ENCODE measurements around the gene IKBKE. TPM values are rescaled to one million over a fixed set of nuclear protein-coding genes. Genes with fewer than 3 reads are reported as not detected.

IKBKE gene
- polyA plus RNA-seq, 1 donor (not counting 4 experiments of a cell fraction or from before 2014, with no cell fraction given), result 8.9 TPM

DNA sequence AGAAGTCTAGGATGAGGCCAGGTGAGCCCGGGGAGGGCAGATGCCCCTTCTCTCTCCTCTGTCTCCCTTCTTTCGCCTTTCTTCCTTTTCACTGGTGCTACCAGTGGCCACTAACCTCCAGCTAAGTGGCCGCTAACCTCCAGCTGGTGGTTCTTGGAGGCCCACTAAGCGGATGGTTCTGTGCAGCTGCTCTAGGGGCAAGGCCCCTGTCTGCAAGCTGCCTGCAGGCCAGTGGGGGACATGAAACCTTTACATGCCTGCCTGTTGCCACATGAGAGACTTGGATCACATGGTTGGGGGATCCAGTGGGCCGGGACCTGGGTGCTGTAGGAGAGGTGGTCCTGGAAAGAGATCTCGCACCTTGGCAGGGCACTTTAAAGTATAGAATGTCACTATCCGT, 17.7 kb downstream of the IKBKE start:
- Histone ChIP-seq H3K4me1 (ENCODE audit: control insufficient read depth, extremely low read depth, insufficient read depth, low read length) (peaks cover 3% of the 10 kb centered on the region), H3K27me3 (ENCODE audit: control insufficient read depth, extremely low read depth, insufficient read depth, low read length) (no peaks in the 10 kb centered on the region), H3K4me3 (ENCODE audit: control insufficient read depth in 2 of 3, extremely low read depth in 1 of 3, insufficient read depth in 2 of 3, low read depth in 1 of 3, low read length in 3 of 3) (no peak overlapping the region), H3K4me2 (ENCODE audit: control insufficient read depth, extremely low read depth, insufficient read depth, low read depth, low read length) (no peak overlapping the region), H3K9me1 (ENCODE audit: control insufficient read depth, extremely low read depth, insufficient read depth, low read length) (no peaks in the 10 kb centered on the region), H2AFZ (ENCODE audit: control insufficient read depth, low read length) (no peak overlapping the region), H3K27ac (ENCODE audit: control insufficient read depth, insufficient read depth, low read length) (no peak overlapping the region), H3K9me3 (ENCODE audit: control insufficient read depth, low read depth, low read length) (no peaks in the 10 kb centered on the region), H3K9ac (ENCODE audit: control insufficient read depth, extremely low read depth, insufficient read depth, low read length) (no peak overlapping the region), H4K20me1 (ENCODE audit: control insufficient read depth, extremely low read depth, insufficient read depth, low read length) (no peaks in the 10 kb centered on the region), H3K79me2 (ENCODE audit: control insufficient read depth, insufficient read depth, low read length) (no peaks in the 10 kb centered on the region), H3K36me3 (ENCODE audit: control insufficient read depth in 2 of 2, extremely low read depth in 1 of 2, insufficient read depth in 2 of 2, low read length in 2 of 2) (peaks cover 0 to 16% of the 10 kb centered on the region in 2 experiments)
- no peak for DNase-seq (ENCODE audit: low read depth, low spot score)
- TF ChIP-seq, protein P1, sequence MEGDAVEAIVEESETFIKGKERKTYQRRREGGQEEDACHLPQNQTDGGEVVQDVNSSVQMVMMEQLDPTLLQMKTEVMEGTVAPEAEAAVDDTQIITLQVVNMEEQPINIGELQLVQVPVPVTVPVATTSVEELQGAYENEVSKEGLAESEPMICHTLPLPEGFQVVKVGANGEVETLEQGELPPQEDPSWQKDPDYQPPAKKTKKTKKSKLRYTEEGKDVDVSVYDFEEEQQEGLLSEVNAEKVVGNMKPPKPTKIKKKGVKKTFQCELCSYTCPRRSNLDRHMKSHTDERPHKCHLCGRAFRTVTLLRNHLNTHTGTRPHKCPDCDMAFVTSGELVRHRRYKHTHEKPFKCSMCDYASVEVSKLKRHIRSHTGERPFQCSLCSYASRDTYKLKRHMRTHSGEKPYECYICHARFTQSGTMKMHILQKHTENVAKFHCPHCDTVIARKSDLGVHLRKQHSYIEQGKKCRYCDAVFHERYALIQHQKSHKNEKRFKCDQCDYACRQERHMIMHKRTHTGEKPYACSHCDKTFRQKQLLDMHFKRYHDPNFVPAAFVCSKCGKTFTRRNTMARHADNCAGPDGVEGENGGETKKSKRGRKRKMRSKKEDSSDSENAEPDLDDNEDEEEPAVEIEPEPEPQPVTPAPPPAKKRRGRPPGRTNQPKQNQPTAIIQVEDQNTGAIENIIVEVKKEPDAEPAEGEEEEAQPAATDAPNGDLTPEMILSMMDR (optimal IDR thresholded peaks at IDR 0.05 in 1 of 3, IDR thresholded peaks at IDR 0.05 in 1 of 3, conservative IDR thresholded peaks at IDR 0.05 in 1 of 3; ENCODE audit: extremely low read depth in 1 of 3, insufficient read depth in 2 of 3, low read length in 3 of 3), result no peak
- TF ChIP-seq EZH2 (IDR thresholded peaks at IDR 0.05; ENCODE audit: low read length), result no peak
- dilution Hi-C loops (cut with MboI; ENCODE audit: extremely low pct_ligation_motif_present, low sequenced_read_pairs), result no loop called here
- FAIRE-seq, result no peak

DNA sequence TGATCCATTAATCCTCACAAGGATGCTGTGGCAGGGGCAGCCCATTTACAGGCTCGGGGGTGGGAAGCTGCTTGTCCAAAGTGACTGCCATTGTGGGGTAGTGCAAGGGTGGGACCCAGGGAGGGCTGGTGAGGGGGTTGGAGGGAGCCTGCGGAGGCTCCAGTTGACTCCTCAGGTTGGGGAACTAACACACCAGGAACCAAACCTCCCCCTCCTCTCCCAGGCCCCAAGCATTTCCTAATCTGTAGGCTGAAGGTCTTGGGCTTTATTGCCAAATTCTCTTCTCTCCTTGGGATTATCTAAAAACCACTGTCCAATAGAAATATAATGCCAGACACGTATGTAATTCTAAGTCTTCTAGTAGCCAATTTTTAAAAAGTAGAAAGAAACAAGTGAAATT, 18.2 kb downstream of the IKBKE start:
- Histone ChIP-seq H3K9me1 (ENCODE audit: control insufficient read depth, extremely low read depth, insufficient read depth, low read length) (no peaks in the 10 kb centered on the region), H3K4me2 (ENCODE audit: control insufficient read depth, extremely low read depth, insufficient read depth, low read depth, low read length) (no peak overlapping the region), H3K4me1 (ENCODE audit: control insufficient read depth, extremely low read depth, insufficient read depth, low read length) (no peaks in the 10 kb centered on the region), H3K9ac (ENCODE audit: control insufficient read depth, extremely low read depth, insufficient read depth, low read length) (no peak overlapping the region), H3K36me3 (ENCODE audit: control insufficient read depth in 2 of 2, extremely low read depth in 1 of 2, insufficient read depth in 2 of 2, low read length in 2 of 2) (peaks cover 0 to 16% of the 10 kb centered on the region in 2 experiments), H3K27ac (ENCODE audit: control insufficient read depth, insufficient read depth, low read length) (no peak overlapping the region), H3K4me3 (ENCODE audit: control insufficient read depth in 2 of 3, extremely low read depth in 1 of 3, insufficient read depth in 2 of 3, low read depth in 1 of 3, low read length in 3 of 3) (no peak overlapping the region), H2AFZ (ENCODE audit: control insufficient read depth, low read length) (no peak overlapping the region), H3K79me2 (ENCODE audit: control insufficient read depth, insufficient read depth, low read length) (no peaks in the 10 kb centered on the region), H3K9me3 (ENCODE audit: control insufficient read depth, low read depth, low read length) (no peaks in the 10 kb centered on the region), H3K27me3 (ENCODE audit: control insufficient read depth, extremely low read depth, insufficient read depth, low read length) (no peaks in the 10 kb centered on the region), H4K20me1 (ENCODE audit: control insufficient read depth, extremely low read depth, insufficient read depth, low read length) (no peaks in the 10 kb centered on the region)
- no peak for FAIRE-seq
- dilution Hi-C loops (cut with MboI; ENCODE audit: extremely low pct_ligation_motif_present, low sequenced_read_pairs), result no loop called here
- no peak for TF ChIP-seq EZH2 (IDR thresholded peaks at IDR 0.05; ENCODE audit: low read length)
- TF ChIP-seq, protein P1 (optimal IDR thresholded peaks at IDR 0.05 in 1 of 3, IDR thresholded peaks at IDR 0.05 in 1 of 3, conservative IDR thresholded peaks at IDR 0.05 in 1 of 3; ENCODE audit: extremely low read depth in 1 of 3, insufficient read depth in 2 of 3, low read length in 3 of 3), result no peak
- no peak for DNase-seq (ENCODE audit: low read depth, low spot score)

Measured in keratinocyte (primary cell).